ENCODE results near the gene POLR1C. TPM values are rescaled to one million over a fixed set of nuclear protein-coding genes. Genes with fewer than 3 reads are reported as not detected.

Gene POLR1C
- total and polyA plus RNA-seq, 10 of the 15 experiments (the other 5 are each of a cell fraction or from before 2014, with no cell fraction given) = 40.0 to 180 (median 66.2) TPM

GRCh38 chr6:43476746-43477145, 40.1 kb upstream of the POLR1C start:
- H3K4me3 ChIP-seq = peak overlapping the region; percentile 91; the same call in 1 of the 2 replicates
- 45% methylated on average over 2 of the region's 2 CpGs for WGBS (ENCODE audit: insufficient coverage, insufficient replicate concordance, low lambda C conversion rate, missing lambda C conversion rate)
- no peak for DNase-seq (ENCODE audit: low read depth, low spot score)
- no peaks in the 10 kb centered on the region for H3K27me3 ChIP-seq (replicated peaks in 1 of 2; ENCODE audit: control insufficient read depth in 2 of 2, insufficient read depth in 2 of 2, low read length in 1 of 2)
- peak; percentile 42 for ATAC-seq
- H3K4me2 ChIP-seq (ENCODE audit: control insufficient read depth, insufficient read depth) = peak overlapping the region; percentile 66
- H3K27ac ChIP-seq (ENCODE audit: control insufficient read depth, insufficient read depth) = no peak overlapping the region
- H3K9ac ChIP-seq (ENCODE audit: control insufficient read depth, insufficient read depth, low read length) = 0 out of 2 replicates have a peak overlapping the region, but pooled peaks have one; percentile 82
- ChIA-PET RAD21 (ENCODE audit: unreplicated experiment) (interaction anchor here (1.1 to 1.2 kb wide), 2 partner anchors 24 to 40 kb away, joined by 3 read pairs; partner anchors contain the start of genes POLR1C and YIPF3), SMC1A (ENCODE audit: uncharacterized antibody, unreplicated experiment) (interaction anchor here (0.6 to 1.5 kb wide), 4 partner anchors 13 to 85 kb away, joined by 3 to 4 read pairs (median 3); no protein-coding TSS in a partner anchor), POLR2A (interaction anchor here (0.6 to 1.7 kb wide), 10 partner anchors 14 to 487 kb away, joined by 3 to 6 read pairs (median 3); no protein-coding TSS in a partner anchor), CTCF (interaction anchor here (0.6 to 1.4 kb wide), 4 partner anchors 30 to 750 kb away, joined by 3 to 10 read pairs (median 4); no protein-coding TSS in a partner anchor)
- intact Hi-C loops (cut with micrococcal nuclease; ENCODE audit: unreplicated experiment) (no loop called here), in situ Hi-C loops (cut with MboI) (no loop called here)
- no peaks in the 10 kb centered on the region for H3K9me3 ChIP-seq (replicated peaks; ENCODE audit: control insufficient read depth, insufficient read depth, low read length)
- H4K20me1 ChIP-seq (ENCODE audit: control insufficient read depth, insufficient read depth) = no peaks in the 10 kb centered on the region
- BruUV-seq (replicated peaks) = no TSS peak
- peaks cover 4% of the 10 kb centered on the region for H3K4me1 ChIP-seq (ENCODE audit: control insufficient read depth, insufficient read depth, low read length)
- TF ChIP-seq IRF3 (IDR thresholded peaks at IDR 0.05) (no peak), BCLAF1 (IDR thresholded peaks at IDR 0.05) (no peak), SMAD5 (IDR thresholded peaks at IDR 0.05; ENCODE audit: low read depth) (no peak), NRF1 (conservative IDR thresholded peaks at IDR 0.05; ENCODE audit: low read depth, low read length) (no peak)
- peaks cover 8% of the 10 kb centered on the region for H3K79me2 ChIP-seq (ENCODE audit: control insufficient read depth, insufficient read depth, low read length)
- FAIRE-seq = no peak
- H3K36me3 ChIP-seq (ENCODE audit: control insufficient read depth in 2 of 2, insufficient read depth in 2 of 2, low read length in 1 of 2) = no peaks in the 10 kb centered on the region
- peak overlapping the region; percentile 96 for H2AFZ ChIP-seq (ENCODE audit: control insufficient read depth, low read depth, low read length)

Measured in GM12878 (cell line).